H9 (cell line): ENCODE data around the gene BAX. TPM values are rescaled to one million over a fixed set of nuclear protein-coding genes. Genes with fewer than 3 reads are reported as not detected.

Source experiments
- DNase-seq: peaks from one replicate; pipeline ENCODE4 v3.0.0-alpha.2; 2017
- H2AFZ ChIP-seq: one replicate; pipeline ENCODE4 v1.6.1; 2013; ENCODE audit warnings: mild to moderate bottlenecking, low read length, control low read depth, moderate library complexity
- H2AK5ac ChIP-seq: 2 replicates; pipeline ENCODE4 v1.6.1; 2013; ENCODE audit warnings: low read length, control low read depth, mixed read lengths; ENCODE audit not compliant: insufficient read length
- H2BK120ac ChIP-seq: one replicate; pipeline ENCODE4 v1.6.1; 2013; ENCODE audit warnings: low read depth, mild to moderate bottlenecking, low read length, control low read depth, inconsistent platforms; ENCODE audit not compliant: poor library complexity, severe bottlenecking
- H2BK12ac ChIP-seq: 2 replicates; pipeline ENCODE4 v1.6.1; 2013; ENCODE audit warnings: low read length, control low read depth, mixed read lengths, low read depth; ENCODE audit not compliant: insufficient read length
- H2BK15ac ChIP-seq: 2 replicates; pipeline ENCODE4 v1.6.1; 2013; ENCODE audit warnings: low read depth, low read length, control low read depth
- H2BK20ac ChIP-seq: one replicate; pipeline ENCODE4 v1.6.1; 2013; ENCODE audit warnings: low read depth, mild to moderate bottlenecking, low read length, control low read depth, inconsistent platforms; ENCODE audit not compliant: poor library complexity, severe bottlenecking
- H2BK5ac ChIP-seq: 2 replicates; pipeline ENCODE4 v1.6.1; 2013; ENCODE audit warnings: low read length, control low read depth, mixed read lengths; ENCODE audit not compliant: insufficient read length
- H3K14ac ChIP-seq: 2 replicates; pipeline ENCODE4 v1.6.1; 2013; ENCODE audit warnings: low read length, control low read depth; ENCODE audit not compliant: insufficient read depth
- H3K18ac ChIP-seq: 2 replicates; pipeline ENCODE4 v1.6.1; 2013; ENCODE audit warnings: low read depth, mild to moderate bottlenecking, mixed read lengths, low read length, control low read depth; ENCODE audit not compliant: insufficient read length
- H3K23ac ChIP-seq: 2 replicates; pipeline ENCODE4 v1.6.1; 2013; ENCODE audit warnings: low read length, control low read depth, mixed read lengths, low read depth; ENCODE audit not compliant: insufficient read length
- H3K23me2 ChIP-seq: 2 replicates; pipeline ENCODE4 v1.6.1; 2013; ENCODE audit warnings: low read depth, mild to moderate bottlenecking, mixed read lengths, low read length, control low read depth; ENCODE audit not compliant: insufficient read length, poor library complexity, severe bottlenecking
- H3K27ac ChIP-seq: 2 replicates; pipeline ENCODE4 v1.5.1; 2013; ENCODE audit warnings: low read length, control low read depth, mixed read lengths, low read depth; ENCODE audit not compliant: insufficient read length
- H3K27me3 ChIP-seq: 2 replicates; pipeline ENCODE4 v1.6.1; 2013; ENCODE audit warnings: low read length, control low read depth, inconsistent platforms; ENCODE audit not compliant: insufficient read depth
- H3K4ac ChIP-seq: 2 replicates; pipeline ENCODE4 v1.6.1; 2013; ENCODE audit warnings: low read depth, mild to moderate bottlenecking, control low read depth, inconsistent platforms, low read length, moderate library complexity
- H3K4me1 ChIP-seq: 2 replicates; pipeline ENCODE4 v1.6.1; 2013; ENCODE audit warnings: low read length, control low read depth, inconsistent platforms; ENCODE audit not compliant: insufficient read depth
- H3K4me2 ChIP-seq: 2 replicates; pipeline ENCODE4 v1.6.1; 2013; ENCODE audit warnings: low read length, control low read depth, mixed read lengths; ENCODE audit not compliant: insufficient read length, insufficient read depth
- H3K56ac ChIP-seq: 2 replicates; pipeline ENCODE4 v1.6.1; 2013; ENCODE audit warnings: low read depth, mild to moderate bottlenecking, mixed read lengths, low read length, control low read depth; ENCODE audit not compliant: insufficient read length
- H3K79me1 ChIP-seq: 2 replicates; pipeline ENCODE4 v1.6.1; 2013; ENCODE audit warnings: low read depth, mild to moderate bottlenecking, moderate library complexity, low read length, control low read depth, inconsistent platforms; ENCODE audit not compliant: insufficient read depth, poor library complexity, severe bottlenecking
- H3K79me2 ChIP-seq: 2 replicates; pipeline ENCODE4 v1.6.1; 2013; ENCODE audit warnings: low read length, control low read depth, inconsistent platforms; ENCODE audit not compliant: insufficient read depth
- H3K9ac ChIP-seq: 2 replicates; pipeline ENCODE4 v1.6.1; 2013; ENCODE audit warnings: low read length, control low read depth, mixed read lengths; ENCODE audit not compliant: insufficient read length; ENCODE audit errors: extremely low read depth
- H3K9me3 ChIP-seq: one replicate; pipeline ENCODE4 v1.6.1; 2013; ENCODE audit warnings: low read depth, low read length, inconsistent platforms; ENCODE audit not compliant: control insufficient read depth
- H3T11ph ChIP-seq: one replicate; pipeline ENCODE4 v1.6.1; 2013; ENCODE audit warnings: mild to moderate bottlenecking, low read length, control low read depth, inconsistent platforms
- H4K20me1 ChIP-seq: one replicate; pipeline ENCODE4 v1.6.1; 2013; ENCODE audit not compliant: control insufficient read depth, insufficient read length, insufficient read depth
- H4K5ac ChIP-seq: 2 replicates; pipeline ENCODE4 v1.6.1; 2013; ENCODE audit warnings: low read depth, mild to moderate bottlenecking, mixed read lengths, low read length, control low read depth; ENCODE audit not compliant: insufficient read length
- H4K8ac ChIP-seq: replicated peaks from 2 replicates; pipeline ENCODE4 v1.6.1; 2013; ENCODE audit warnings: low read length, control low read depth, mixed read lengths, low read depth; ENCODE audit not compliant: insufficient read length
- H4K91ac ChIP-seq: 2 replicates; pipeline ENCODE4 v1.6.1; 2013; ENCODE audit warnings: low read depth, mild to moderate bottlenecking, moderate library complexity, mixed read lengths, low read length, control low read depth; ENCODE audit not compliant: insufficient read length
- H3K27ac Mint-ChIP-seq, 3 experiments: 2 replicates in 2 of 3; 3 replicates in 1 of 3; pipeline ENCODE4 v1.8.0; 2020 to 2021; ENCODE audit warnings: mixed read lengths in 3 of 3, mild to moderate bottlenecking in 1 of 3, moderate library complexity in 1 of 3
- H3K27me3 Mint-ChIP-seq: 2 replicates; pipeline ENCODE4 v1.8.0; 2021; ENCODE audit warnings: low read depth, mild to moderate bottlenecking, moderate library complexity, mixed read lengths
- H3K36me3 Mint-ChIP-seq, 3 experiments: 2 replicates in 2 of 3; 3 replicates in 1 of 3; pipeline ENCODE4 v1.8.0; 2020 to 2021; ENCODE audit warnings: low read depth in 3 of 3, mixed read lengths in 3 of 3; ENCODE audit not compliant: insufficient read depth in 1 of 3
- H3K4me1 Mint-ChIP-seq, 2 experiments: 2 replicates each; pipeline ENCODE4 v1.8.0; 2020; ENCODE audit warnings: mixed read lengths in 2 of 2
- H3K4me3 Mint-ChIP-seq, 2 experiments: 2 replicates in 1 of 2; 3 replicates in 1 of 2; pipeline ENCODE4 v1.8.0; 2020 to 2021; ENCODE audit warnings: mild to moderate bottlenecking in 2 of 2, mixed read lengths in 2 of 2, moderate library complexity in 1 of 2
- H3K9me3 Mint-ChIP-seq, 2 experiments: 2 replicates in 1 of 2; 3 replicates in 1 of 2; pipeline ENCODE4 v1.8.0; 2020; ENCODE audit warnings: mild to moderate bottlenecking in 2 of 2, mixed read lengths in 2 of 2, moderate library complexity in 1 of 2
- CTCF ChIP-seq: fragments of 200-600 bp; sonication (generic); conservative IDR thresholded peaks from 3 replicates; pipeline ENCODE4 v1.8.0; 2021; ENCODE audit warnings: antibody characterized with exemption, mild to moderate bottlenecking
- WGBS: extraction: QIAGEN DNeasy Blood & Tissue Kit; methylation state at CpG from one replicate; pipeline ENCODE4 v1.1.7; 2013; ENCODE audit warnings: missing lambda C conversion rate, low lambda C conversion rate, mixed read lengths; ENCODE audit not compliant: insufficient read length; ENCODE audit errors: extremely low coverage; 5-methylcytosine and 5-hydroxymethylcytosine counted together
- total RNA-seq: library from RNA; stranded (reverse); gene quantifications from 2 replicates; pipeline ENCODE4 v1.2.1, GENCODE V29; 2021

The BAX gene
- total RNA-seq, 1 experiment from 2014 or later, result 310 TPM

GRCh38 chr19:48910803-48911202, 43.9 kb upstream of the BAX start:
- no peak overlapping the region for H3K27ac ChIP-seq
- H3K56ac ChIP-seq, result no peak overlapping the region
- H2AK5ac ChIP-seq, result no peak overlapping the region
- Mint-ChIP-seq H3K9me3 (no peaks in the 10 kb centered on the region), H3K4me1 (no peaks in the 10 kb centered on the region), H3K27me3 (no peaks in the 10 kb centered on the region), H3K27ac (no peak overlapping the region), H3K4me3 (no peak overlapping the region), H3K36me3 (peaks cover 46 to 77% (median 75%) of the 10 kb centered on the region in 3 experiments)
- H3K4me2 ChIP-seq, result no peak overlapping the region
- no peaks in the 10 kb centered on the region for H3K9me3 ChIP-seq
- H4K20me1 ChIP-seq, result no peaks in the 10 kb centered on the region
- H2BK15ac ChIP-seq, result no peak overlapping the region
- no peak overlapping the region for H3K23ac ChIP-seq
- DNase-seq, result no peak
- H4K91ac ChIP-seq, result no peak overlapping the region
- WGBS, result no CpG with 5 or more reads among the region's 2 CpGs
- no peak overlapping the region for H2AFZ ChIP-seq
- no peak overlapping the region for H2BK5ac ChIP-seq
- no peak overlapping the region for H2BK12ac ChIP-seq
- no peaks in the 10 kb centered on the region for H3K4me1 ChIP-seq
- H3K4ac ChIP-seq, result no peak overlapping the region
- H3K14ac ChIP-seq, result no peak overlapping the region
- H3K23me2 ChIP-seq, result no peaks in the 10 kb centered on the region
- no peaks in the 10 kb centered on the region for H3K79me2 ChIP-seq
- H4K8ac ChIP-seq, result no peak overlapping the region
- no peak overlapping the region for H2BK120ac ChIP-seq
- H3T11ph ChIP-seq, result no peak overlapping the region
- no peaks in the 10 kb centered on the region for H3K79me1 ChIP-seq
- no peaks in the 10 kb centered on the region for H3K27me3 ChIP-seq
- no peak overlapping the region for H2BK20ac ChIP-seq
- H3K9ac ChIP-seq, result no peak overlapping the region
- TF ChIP-seq CTCF, result no peak
- no peak overlapping the region for H3K18ac ChIP-seq
- no peak overlapping the region for H4K5ac ChIP-seq
